Suprapubic skin (tissue), 4 donors: ENCODE measurements around the gene CUL5. TPM values are rescaled to one million over a fixed set of nuclear protein-coding genes. Genes with fewer than 3 reads are reported as not detected.

Experiments used
- DNase-seq, 2 donors: peaks; one replicate each; pipeline ENCODE4 v3.0.0-alpha.2; 2019; ENCODE audit warnings: low spot score in 2 of 2
- H3K27ac ChIP-seq: fragments of 200-600 bp; sonication (generic); one replicate; pipeline ENCODE4 v1.5.1; 2019
- H3K27me3 ChIP-seq: fragments of 200-600 bp; sonication (generic); one replicate; pipeline ENCODE4 v1.5.1; 2019
- H3K36me3 ChIP-seq: fragments of 200-600 bp; sonication (generic); one replicate; pipeline ENCODE4 v1.5.1; 2019
- H3K4me1 ChIP-seq: fragments of 200-600 bp; sonication (generic); one replicate; pipeline ENCODE4 v1.5.1; 2019
- H3K4me3 ChIP-seq: fragments of 200-600 bp; sonication (generic); one replicate; pipeline ENCODE4 v1.5.1; 2019; ENCODE audit warnings: mild to moderate bottlenecking
- H3K9me3 ChIP-seq: fragments of 200-600 bp; sonication (generic); one replicate; pipeline ENCODE4 v1.5.1; 2019
- EP300 ChIP-seq: sonication (generic); formaldehyde crosslinking; IDR thresholded peaks from one replicate; pipeline ENCODE4 v1.6.1; 2017; ENCODE audit warnings: antibody characterized with exemption
- POLR2A ChIP-seq, 2 donors: fragments of 450-650 bp; IDR thresholded peaks; one replicate each; pipeline ENCODE4 v1.6.1; 2017; ENCODE audit warnings: antibody characterized with exemption in 2 of 2, mild to moderate bottlenecking in 2 of 2, moderate library complexity in 2 of 2
- POLR2AphosphoS5 ChIP-seq, 3 donors: sonication (generic); formaldehyde crosslinking; IDR thresholded peaks; one replicate each; pipeline ENCODE4 v1.6.1; 2017; ENCODE audit warnings: antibody characterized with exemption in 3 of 3
- WGBS: methylation state at CpG from one replicate; pipeline ENCODE4 v1.1.5; 2018; 5-methylcytosine and 5-hydroxymethylcytosine counted together
- total RNA-seq, 4 donors: library from RNA; depleted of rRNA; stranded (reverse); fragments of >200 nt; gene quantifications; one replicate each; pipeline ENCODE4 v1.1.0, GENCODE V29; 2016
- TF ChIP-seq, protein P1 (sequence below), 2 donors: fragments of 200-600 bp in 1 of 2; fragments of 450-650 bp in 1 of 2; sonication (generic) in 1 of 2; IDR thresholded peaks; one replicate each; pipeline ENCODE4 v1.5.1; 2016 to 2019; ENCODE audit warnings: antibody characterized with exemption in 2 of 2, mild to moderate bottlenecking in 1 of 2, moderate library complexity in 1 of 2

The CUL5 gene
- total RNA-seq, 4 donors from 2014 or later: 24.8 to 59.1 (median 38.4) TPM

DNA sequence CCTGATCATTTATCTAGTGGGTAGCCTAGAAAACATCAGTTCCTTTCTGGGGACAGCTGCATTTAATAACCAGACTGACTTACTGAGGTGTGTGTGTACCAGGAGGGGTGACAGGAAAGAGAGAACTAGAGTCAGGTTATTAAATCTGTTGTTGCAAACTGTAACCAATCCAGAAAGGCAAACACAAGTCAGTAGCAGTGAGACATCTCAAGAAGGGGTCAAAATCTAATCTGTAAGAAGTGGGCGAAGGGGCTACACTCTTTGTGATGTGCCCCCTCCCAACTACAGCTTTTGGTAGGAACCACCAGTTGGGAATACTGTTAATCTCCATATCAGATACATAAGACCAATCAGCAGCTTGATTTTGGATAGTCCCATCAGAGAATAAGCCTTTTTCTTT lies 26.3 kb downstream of the CUL5 start:
- Histone ChIP-seq H3K4me3 (no peak overlapping the region), H3K36me3 (peaks cover 26% of the 10 kb centered on the region), H3K27ac (no peak overlapping the region), H3K27me3 (no peaks in the 10 kb centered on the region), H3K9me3 (no peaks in the 10 kb centered on the region), H3K4me1 (no peaks in the 10 kb centered on the region)
- DNase-seq: no peak
- TF ChIP-seq POLR2A (IDR thresholded peaks at IDR 0.05) (no peak), EP300 (no peak), POLR2AphosphoS5 (IDR thresholded peaks at IDR 0.05) (no peak)
- TF ChIP-seq, protein P1, sequence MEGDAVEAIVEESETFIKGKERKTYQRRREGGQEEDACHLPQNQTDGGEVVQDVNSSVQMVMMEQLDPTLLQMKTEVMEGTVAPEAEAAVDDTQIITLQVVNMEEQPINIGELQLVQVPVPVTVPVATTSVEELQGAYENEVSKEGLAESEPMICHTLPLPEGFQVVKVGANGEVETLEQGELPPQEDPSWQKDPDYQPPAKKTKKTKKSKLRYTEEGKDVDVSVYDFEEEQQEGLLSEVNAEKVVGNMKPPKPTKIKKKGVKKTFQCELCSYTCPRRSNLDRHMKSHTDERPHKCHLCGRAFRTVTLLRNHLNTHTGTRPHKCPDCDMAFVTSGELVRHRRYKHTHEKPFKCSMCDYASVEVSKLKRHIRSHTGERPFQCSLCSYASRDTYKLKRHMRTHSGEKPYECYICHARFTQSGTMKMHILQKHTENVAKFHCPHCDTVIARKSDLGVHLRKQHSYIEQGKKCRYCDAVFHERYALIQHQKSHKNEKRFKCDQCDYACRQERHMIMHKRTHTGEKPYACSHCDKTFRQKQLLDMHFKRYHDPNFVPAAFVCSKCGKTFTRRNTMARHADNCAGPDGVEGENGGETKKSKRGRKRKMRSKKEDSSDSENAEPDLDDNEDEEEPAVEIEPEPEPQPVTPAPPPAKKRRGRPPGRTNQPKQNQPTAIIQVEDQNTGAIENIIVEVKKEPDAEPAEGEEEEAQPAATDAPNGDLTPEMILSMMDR (IDR thresholded peaks at IDR 0.05): no peak
- 94% methylated on average over 1 of the region's 1 CpG for WGBS

DNA sequence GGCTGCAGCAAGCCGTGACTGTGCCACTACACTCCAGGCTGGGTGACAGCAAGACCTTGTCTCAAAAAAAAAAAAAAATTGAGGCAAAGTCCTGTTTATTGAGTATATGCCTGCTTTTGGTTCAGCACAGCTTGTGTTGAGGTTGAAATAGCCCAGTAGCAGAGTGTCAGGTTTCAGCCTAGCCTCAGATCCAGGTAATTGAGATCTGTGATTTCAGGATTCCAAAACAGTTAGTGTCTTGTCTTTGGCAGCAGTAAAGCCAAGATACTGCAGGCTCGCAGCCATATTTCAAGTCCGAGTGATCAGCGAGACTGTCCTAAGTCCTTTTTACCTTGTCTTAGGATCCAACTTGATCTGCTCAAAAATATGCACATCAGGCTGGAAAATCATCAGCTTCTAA lies 27.0 kb downstream of the CUL5 start:
- 81% methylated on average over 4 of the region's 4 CpGs for WGBS

DNA sequence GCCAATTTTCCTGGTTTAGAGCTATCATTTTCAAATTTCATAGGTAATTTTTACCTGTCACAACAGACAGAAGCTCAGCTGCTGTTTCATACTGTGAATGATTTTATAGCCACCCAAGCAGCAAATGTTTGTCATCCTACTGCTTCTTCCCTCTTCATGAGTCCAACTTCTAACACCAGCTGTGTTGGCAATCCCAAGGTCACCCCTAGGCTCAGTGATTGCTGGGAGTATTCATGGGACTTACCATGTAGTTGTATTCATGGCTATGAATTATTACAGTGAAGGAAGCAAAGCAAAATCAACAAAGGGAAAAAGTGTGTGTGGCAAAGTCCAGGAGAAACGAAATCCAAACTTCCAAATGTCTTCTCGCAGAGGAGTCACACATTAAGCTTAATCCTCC lies 28.5 kb downstream of the CUL5 start:
- 88% methylated on average over 2 of the region's 2 CpGs for WGBS
- H3K4me1 ChIP-seq: no peaks in the 10 kb centered on the region
- H3K27me3 ChIP-seq: no peaks in the 10 kb centered on the region
- no peak overlapping the region for H3K27ac ChIP-seq
- no peak for DNase-seq
- peaks cover 32% of the 10 kb centered on the region for H3K36me3 ChIP-seq
- no peaks in the 10 kb centered on the region for H3K9me3 ChIP-seq
- no peak overlapping the region for H3K4me3 ChIP-seq
- TF ChIP-seq POLR2AphosphoS5 (IDR thresholded peaks at IDR 0.05) (no peak), POLR2A (IDR thresholded peaks at IDR 0.05) (no peak), EP300 (no peak)
- TF ChIP-seq, protein P1 (IDR thresholded peaks at IDR 0.05): no peak

More for the DNA sequence above, 27.0 kb downstream of the CUL5 start:
- Histone ChIP-seq H3K27ac (no peak overlapping the region), H3K4me1 (no peaks in the 10 kb centered on the region), H3K4me3 (no peak overlapping the region), H3K9me3 (no peaks in the 10 kb centered on the region), H3K27me3 (no peaks in the 10 kb centered on the region), H3K36me3 (peaks cover 28% of the 10 kb centered on the region)
- DNase-seq: no peak
- TF ChIP-seq EP300 (no peak), POLR2A (IDR thresholded peaks at IDR 0.05) (no peak), POLR2AphosphoS5 (IDR thresholded peaks at IDR 0.05) (no peak)
- TF ChIP-seq, protein P1 (IDR thresholded peaks at IDR 0.05): no peak

GRCh38 chr11:108037636-108038035 lies 28.9 kb downstream of the CUL5 start:
- Histone ChIP-seq H3K27me3 (no peaks in the 10 kb centered on the region), H3K4me3 (no peak overlapping the region), H3K27ac (no peak overlapping the region), H3K9me3 (no peaks in the 10 kb centered on the region), H3K36me3 (peaks cover 32% of the 10 kb centered on the region), H3K4me1 (no peaks in the 10 kb centered on the region)
- TF ChIP-seq, protein P1 (IDR thresholded peaks at IDR 0.05): no peak
- TF ChIP-seq POLR2A (IDR thresholded peaks at IDR 0.05): no peak
- TF ChIP-seq EP300: no peak
- no peak for TF ChIP-seq POLR2AphosphoS5 (IDR thresholded peaks at IDR 0.05)
- 74% methylated on average over 6 of the region's 6 CpGs for WGBS
- no peak for DNase-seq

DNA sequence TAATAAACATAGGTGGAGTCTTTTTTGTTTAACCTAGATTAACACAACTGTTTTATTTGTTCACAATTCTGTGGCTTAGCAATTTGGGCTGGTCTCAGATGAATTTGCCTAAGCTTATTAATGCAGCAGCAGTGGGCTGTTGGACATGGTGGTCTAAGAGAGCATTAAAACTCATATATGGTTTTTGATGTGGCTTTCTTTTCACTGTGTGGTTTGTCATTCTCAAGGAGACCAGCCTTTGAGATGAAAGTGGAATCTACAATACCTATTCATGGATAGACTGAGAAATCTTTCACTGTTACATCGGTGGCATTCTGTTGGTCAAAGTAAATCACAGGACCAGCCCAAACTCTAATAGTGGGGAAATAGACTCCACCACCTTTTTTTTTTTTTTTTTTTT lies 39.6 kb downstream of the CUL5 start:
- H3K9me3 ChIP-seq: no peaks in the 10 kb centered on the region
- peaks cover 34% of the 10 kb centered on the region for H3K36me3 ChIP-seq
- TF ChIP-seq EP300 (no peak), POLR2AphosphoS5 (IDR thresholded peaks at IDR 0.05) (no peak), POLR2A (IDR thresholded peaks at IDR 0.05) (no peak)
- TF ChIP-seq, protein P1 (IDR thresholded peaks at IDR 0.05): no peak
- no peaks in the 10 kb centered on the region for H3K4me1 ChIP-seq
- H3K27me3 ChIP-seq: no peaks in the 10 kb centered on the region
- no peak for DNase-seq
- no peak overlapping the region for H3K27ac ChIP-seq
- WGBS: 100% methylated on average over 1 of the region's 1 CpG
- H3K4me3 ChIP-seq: no peak overlapping the region
